22Rv1 (cell line): ENCODE data around the gene TMX2.

Experiments used
- ZFX ChIP-seq: fragments of 450-650 bp; IDR thresholded peaks from 2 replicates; pipeline ENCODE4 v1.6.1; 2017; ENCODE audit warnings: antibody characterized with exemption, borderline replicate concordance
- TF ChIP-seq, protein P1 (sequence below): fragments of 450-650 bp; IDR thresholded peaks from 2 replicates; pipeline ENCODE4 v1.5.1; 2017; ENCODE audit warnings: mild to moderate bottlenecking

- TF ChIP-seq, protein P1, sequence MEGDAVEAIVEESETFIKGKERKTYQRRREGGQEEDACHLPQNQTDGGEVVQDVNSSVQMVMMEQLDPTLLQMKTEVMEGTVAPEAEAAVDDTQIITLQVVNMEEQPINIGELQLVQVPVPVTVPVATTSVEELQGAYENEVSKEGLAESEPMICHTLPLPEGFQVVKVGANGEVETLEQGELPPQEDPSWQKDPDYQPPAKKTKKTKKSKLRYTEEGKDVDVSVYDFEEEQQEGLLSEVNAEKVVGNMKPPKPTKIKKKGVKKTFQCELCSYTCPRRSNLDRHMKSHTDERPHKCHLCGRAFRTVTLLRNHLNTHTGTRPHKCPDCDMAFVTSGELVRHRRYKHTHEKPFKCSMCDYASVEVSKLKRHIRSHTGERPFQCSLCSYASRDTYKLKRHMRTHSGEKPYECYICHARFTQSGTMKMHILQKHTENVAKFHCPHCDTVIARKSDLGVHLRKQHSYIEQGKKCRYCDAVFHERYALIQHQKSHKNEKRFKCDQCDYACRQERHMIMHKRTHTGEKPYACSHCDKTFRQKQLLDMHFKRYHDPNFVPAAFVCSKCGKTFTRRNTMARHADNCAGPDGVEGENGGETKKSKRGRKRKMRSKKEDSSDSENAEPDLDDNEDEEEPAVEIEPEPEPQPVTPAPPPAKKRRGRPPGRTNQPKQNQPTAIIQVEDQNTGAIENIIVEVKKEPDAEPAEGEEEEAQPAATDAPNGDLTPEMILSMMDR: no peak
- TF ChIP-seq ZFX: no peak
Observed at GRCh38 chr11:57777969-57778317, 65.5 kb downstream of the TMX2 start.
